Lung microvascular endothelial cell (primary cell): ENCODE measurements around the gene NMNAT1. TPM values are rescaled to one million over a fixed set of nuclear protein-coding genes. Genes with fewer than 3 reads are reported as not detected.
"Not testable (repeated sequence)": the region's sequence is repeated elsewhere in the genome, so short reads cannot be mapped to it uniquely, and the experiment has no call there.

Experiments used
- DNase-seq, 2 donors: peaks; one replicate each; pipeline versions ENCODE4 v3.0.0 to v3.0.0-alpha.2; 2010; ENCODE audit warnings: low read depth in 2 of 2
- total RNA-seq: library from RNA; depleted of rRNA; stranded (reverse); fragments of >200 nt; gene quantifications from 2 replicates; pipeline ENCODE4 v1.2.1, GENCODE V29; 2014

NMNAT1 gene
- total RNA-seq, 1 donor from 2014 or later, result 13.3 TPM

DNA sequence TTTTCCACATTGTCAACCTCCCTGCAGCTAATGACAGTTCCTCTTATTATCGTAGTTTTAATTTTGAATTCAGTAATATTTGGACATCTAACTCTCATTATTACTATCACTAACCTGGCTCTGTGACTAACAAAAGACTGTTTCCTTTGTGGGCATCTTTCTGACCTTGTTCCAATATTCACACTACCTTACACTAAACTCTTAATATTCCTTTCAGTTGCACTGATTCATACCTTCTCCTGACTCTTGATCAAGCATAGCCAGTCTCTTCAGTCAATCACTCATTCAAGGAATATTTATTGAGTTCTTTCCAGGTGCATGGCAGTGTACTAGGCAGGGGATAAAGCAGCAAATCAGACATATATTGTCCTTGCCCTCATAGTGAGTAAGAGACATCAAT lies 25.4 kb upstream of the NMNAT1 start:
- DNase-seq, result no peak

DNA sequence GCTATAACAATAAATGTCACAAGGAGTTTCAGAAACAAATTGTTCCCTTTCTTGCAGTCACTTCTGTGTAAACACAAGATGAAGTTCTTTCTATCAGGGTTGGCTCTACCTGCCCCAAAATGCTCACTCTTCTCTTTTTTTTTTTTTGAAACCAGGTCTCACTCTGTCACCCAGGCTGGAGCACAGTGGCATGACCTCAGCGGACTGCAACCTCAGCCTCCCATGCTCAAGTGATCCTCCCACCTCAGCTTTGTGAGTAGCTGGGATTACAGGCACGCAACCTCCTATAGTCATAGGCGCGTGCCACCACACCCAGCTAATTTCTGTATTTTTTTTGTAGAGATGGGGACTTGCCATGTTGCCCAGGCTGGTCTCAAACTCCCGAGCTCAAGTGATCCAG lies 22.7 kb upstream of the NMNAT1 start:
- no peak for DNase-seq

DNA sequence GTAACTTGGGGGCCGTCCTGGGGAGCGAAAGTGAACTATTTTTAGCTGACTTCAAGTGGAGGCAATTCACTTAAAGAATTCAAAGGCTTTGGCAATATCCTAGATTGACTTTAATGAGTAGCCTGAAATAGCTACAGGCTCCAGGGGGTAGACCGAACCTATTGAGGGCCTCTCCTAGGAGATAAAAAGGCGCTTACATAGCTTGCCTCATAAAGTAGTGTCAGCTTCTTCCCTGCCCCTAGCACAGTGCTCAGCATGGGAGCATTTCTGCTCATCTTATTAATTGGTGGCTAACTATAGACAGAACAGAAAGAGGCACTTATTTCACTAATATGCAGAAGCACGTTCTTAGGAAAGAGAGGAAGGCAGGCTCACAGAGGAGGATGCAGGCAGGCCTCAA lies 20.9 kb upstream of the NMNAT1 start:
- DNase-seq, result no peak

DNA sequence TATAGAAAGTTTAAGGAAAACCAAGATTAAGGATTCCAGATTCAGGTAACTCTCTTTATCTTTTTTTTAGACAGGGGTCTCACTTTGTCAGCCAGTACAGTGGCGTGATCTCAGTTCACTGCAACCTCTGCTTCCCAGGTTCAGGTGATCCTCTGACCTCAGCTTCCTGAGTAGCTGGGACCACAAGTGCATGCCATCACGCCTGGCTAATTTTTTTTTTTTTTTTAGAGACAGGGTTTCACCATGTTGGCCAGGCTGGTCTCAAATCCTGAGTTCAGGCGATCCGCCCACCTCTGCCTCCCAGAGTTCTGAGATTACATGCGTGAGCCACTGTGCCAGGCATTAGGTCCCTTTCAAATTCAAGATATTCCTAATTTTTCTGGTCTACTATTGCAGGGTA lies 16.0 kb upstream of the NMNAT1 start:
- DNase-seq, result no peak

GRCh38 chr1:9929431-9930385 lies 13.6 kb upstream of the NMNAT1 start:
- DNase-seq, result peak; percentile 19 to 63

GRCh38 chr1:9942399-9942938 lies 806 bp upstream of the NMNAT1 start:
- peak; percentile 76 to 81 for DNase-seq

DNA sequence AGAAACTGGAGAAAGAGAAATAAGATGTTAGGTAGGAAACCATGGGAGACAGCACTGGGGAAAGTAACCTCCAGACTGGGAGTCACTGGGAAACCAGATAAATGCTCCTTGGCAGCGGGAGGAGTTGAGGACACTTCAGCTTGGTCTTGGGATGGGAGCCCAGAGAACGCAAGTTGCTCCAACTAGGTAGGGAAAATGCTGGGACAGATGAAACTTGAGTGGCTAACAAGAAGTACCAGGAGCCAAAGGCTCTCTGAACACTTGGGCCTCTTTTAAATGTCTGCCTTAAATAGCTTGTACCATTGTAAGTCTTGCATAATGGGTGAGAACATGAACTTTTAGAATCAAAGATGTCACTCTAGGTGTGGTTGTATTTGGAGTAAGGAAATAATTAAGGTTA lies 3.0 kb downstream of the NMNAT1 start:
- no peak for DNase-seq

GRCh38 chr1:9957726-9958125 lies 14.5 kb downstream of the NMNAT1 start:
- no peak for DNase-seq

DNA sequence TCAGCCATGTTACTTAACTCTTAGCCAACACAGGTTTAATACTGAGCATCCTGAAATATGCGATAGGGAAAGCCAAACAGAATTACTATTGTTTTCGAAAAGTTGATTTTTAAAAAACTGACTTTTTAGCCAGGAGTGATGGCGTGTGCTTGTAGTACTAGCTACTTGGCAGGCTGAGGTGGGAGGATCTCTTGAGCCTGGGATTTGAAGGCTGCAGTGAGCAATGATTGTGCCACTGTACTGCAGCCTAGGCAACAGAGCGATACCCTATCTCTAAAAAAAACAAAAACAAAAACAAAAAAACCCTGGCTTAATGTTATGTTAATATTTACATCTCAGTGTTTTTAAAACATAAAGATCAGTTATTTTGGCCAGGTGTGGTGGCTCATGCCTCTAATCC lies 16.7 kb downstream of the NMNAT1 start:
- no peak for DNase-seq

GRCh38 chr1:9960706-9961562 lies 17.7 kb downstream of the NMNAT1 start:
- DNase-seq, result no peak

GRCh38 chr1:9984253-9984652 lies 41.0 kb downstream of the NMNAT1 start:
- DNase-seq, result no peak

GRCh38 chr1:9985001-9985400 lies 41.7 kb downstream of the NMNAT1 start:
- no peak for DNase-seq

- DNase-seq, result no peak
These were observed 46.5 kb downstream of the NMNAT1 start for GRCh38 chr1:9989773-9990172.

GRCh38 chr1:9990944-9991343 lies 47.7 kb downstream of the NMNAT1 start:
- DNase-seq, result peak; percentile 81 to 89

DNA sequence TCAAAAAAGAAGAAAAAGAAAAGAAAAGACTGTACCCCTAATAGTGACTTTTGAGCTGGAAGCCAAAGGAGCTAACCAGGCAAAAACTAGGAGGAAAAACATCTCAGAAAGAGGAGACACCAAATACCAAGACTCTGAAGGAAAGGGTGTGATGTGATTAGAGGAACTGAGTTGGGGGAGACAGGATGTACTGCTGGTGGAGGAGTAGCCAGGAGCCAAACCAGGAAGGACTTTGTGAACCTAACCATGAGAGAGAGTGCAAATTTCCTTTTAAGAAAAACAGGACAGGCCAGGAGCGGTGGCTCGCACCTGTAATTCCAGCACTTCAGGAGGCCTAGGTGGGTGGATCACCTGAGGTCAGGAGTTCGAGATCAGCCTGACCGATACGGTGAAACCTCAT lies 49.6 kb downstream of the NMNAT1 start:
- DNase-seq, result peak in 1 of 2 donors; percentile 10

- no peak for DNase-seq
These were observed 50.3 kb downstream of the NMNAT1 start for GRCh38 chr1:9993561-9994075.

- DNase-seq, result peak in 1 of 2 donors; percentile 12
These were observed 53.6 kb downstream of the NMNAT1 start, which contains the start of gene RBP7 for GRCh38 chr1:9996624-9997582. Gene RBP7, plus strand, starts transcription at chr1:9997228. Its CDS starts 31 bp downstream, at chr1:9997259.

- no peak for DNase-seq
These were observed 57.9 kb downstream of the NMNAT1 start for GRCh38 chr1:10001016-10001665.

- DNase-seq, result not testable (repeated sequence)
These were observed 62.0 kb downstream of the NMNAT1 start for GRCh38 chr1:10005248-10005647.

DNA sequence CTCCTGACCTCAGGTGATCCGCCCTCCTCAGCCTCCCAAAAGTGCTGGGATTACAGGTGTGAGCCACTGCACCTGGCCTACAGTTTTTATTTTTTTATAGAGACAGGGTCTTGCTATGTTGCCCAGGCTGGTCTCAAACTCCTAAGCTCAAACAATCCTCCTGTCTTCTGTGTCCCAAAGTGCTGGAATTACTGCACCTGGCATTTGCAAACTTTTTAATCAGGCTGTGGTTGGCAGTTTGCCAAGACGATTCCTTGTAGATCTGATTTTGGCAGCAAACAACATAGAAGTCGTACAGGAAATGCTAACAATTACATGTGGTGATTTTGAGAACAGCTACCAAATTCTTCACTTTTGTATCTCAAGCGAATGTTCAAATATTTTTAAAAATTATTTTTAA lies 63.9 kb downstream of the NMNAT1 start:
- DNase-seq, result peak in 1 of 2 donors; percentile 36
